IPS-18c (cell line): Measurements from ENCODE around the gene PBOV1.

Source experiments
- H3K4me3 ChIP-seq: 2 replicates; pipeline ENCODE4 v1.7.0; 2013; ENCODE audit warnings: low read depth, mild to moderate bottlenecking, low read length, moderate library complexity; ENCODE audit not compliant: insufficient read depth
- H3K9me3 ChIP-seq: one replicate; pipeline ENCODE4 v1.6.1; 2013; ENCODE audit warnings: mild to moderate bottlenecking, low read length, moderate library complexity; ENCODE audit not compliant: control insufficient read depth, insufficient read depth

PBOV1 gene

GRCh38 chr6:138188278-138188941, 29.9 kb downstream of the PBOV1 start:
- H3K4me3 ChIP-seq: no peak overlapping the region
- H3K9me3 ChIP-seq: no peaks in the 10 kb centered on the region

GRCh38 chr6:138187156-138187555, 31.1 kb downstream of the PBOV1 start:
- Histone ChIP-seq H3K4me3 (no peak overlapping the region), H3K9me3 (no peaks in the 10 kb centered on the region)

DNA sequence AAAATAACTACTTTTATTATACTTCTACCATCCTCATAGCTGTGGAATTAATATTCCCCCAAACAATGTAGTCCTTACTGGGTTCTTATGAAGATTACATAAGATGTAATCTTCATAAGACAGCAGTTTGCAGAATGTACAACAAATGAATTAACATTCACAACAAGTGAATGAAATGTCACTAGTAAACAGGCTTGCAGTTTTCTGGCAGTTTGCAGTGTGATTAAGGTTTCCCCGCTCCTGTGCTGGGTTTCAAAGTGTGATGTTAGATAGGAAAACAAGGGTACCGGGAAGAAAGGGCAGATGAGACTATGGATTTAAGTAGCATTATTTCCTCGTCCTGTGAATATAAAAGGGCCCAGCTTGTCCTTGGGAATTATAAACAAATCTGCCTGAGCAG, 34.1 kb downstream of the PBOV1 start:
- no peaks in the 10 kb centered on the region for H3K9me3 ChIP-seq
- no peak overlapping the region for H3K4me3 ChIP-seq

- H3K4me3 ChIP-seq: no peak overlapping the region
- no peaks in the 10 kb centered on the region for H3K9me3 ChIP-seq
Observed at GRCh38 chr6:138183790-138184134, 34.5 kb downstream of the PBOV1 start.

DNA sequence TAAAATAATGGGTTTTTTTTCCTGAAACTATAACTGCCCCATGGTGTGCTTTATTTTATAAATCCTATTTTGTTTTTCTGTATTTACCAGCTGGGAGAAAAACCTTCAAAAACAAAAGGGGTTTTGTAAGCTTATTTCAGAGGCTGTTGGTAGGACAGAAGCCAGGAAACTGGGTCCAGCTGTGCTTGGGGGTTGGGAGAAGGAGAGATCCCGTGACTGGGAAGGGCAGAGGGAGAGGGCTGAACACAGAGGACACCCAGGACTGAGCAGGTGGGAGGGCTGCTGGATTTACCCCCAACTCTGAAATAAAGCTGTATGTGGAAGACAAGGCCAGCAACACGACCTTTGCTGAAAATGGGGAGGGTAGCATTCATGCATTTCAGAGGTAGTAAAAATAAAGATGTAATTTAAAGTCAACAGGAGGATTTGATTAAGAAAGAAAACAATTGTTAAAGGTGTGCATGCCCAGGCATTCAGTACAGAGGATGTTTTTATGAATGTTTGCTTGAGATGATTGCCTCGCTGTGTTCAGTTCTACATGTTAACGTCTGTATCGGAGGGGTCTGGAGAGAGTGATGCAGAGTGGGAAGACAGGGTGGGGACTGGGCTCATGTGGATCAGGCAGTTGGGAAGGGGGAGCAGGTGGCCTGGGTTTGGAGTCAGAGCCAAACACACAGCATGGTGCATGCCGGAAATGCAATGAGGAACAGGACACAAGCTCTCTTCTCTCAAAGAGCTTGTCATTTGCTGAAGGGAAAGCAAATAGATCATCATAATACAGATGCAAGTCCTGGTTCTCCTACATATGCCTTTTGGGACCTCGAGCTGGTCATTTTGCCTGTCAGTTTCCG, 35.1 kb downstream of the PBOV1 start:
- H3K4me3 ChIP-seq: no peak overlapping the region
- H3K9me3 ChIP-seq: no peaks in the 10 kb centered on the region

GRCh38 chr6:138176652-138177232, 41.5 kb downstream of the PBOV1 start:
- H3K9me3 ChIP-seq: no peaks in the 10 kb centered on the region
- H3K4me3 ChIP-seq: no peak overlapping the region

- H3K9me3 ChIP-seq: no peaks in the 10 kb centered on the region
- H3K4me3 ChIP-seq: no peak overlapping the region
Observed at GRCh38 chr6:138175596-138175995, 42.7 kb downstream of the PBOV1 start.
